ENCODE results near the gene RAPH1.

GRCh38 chr2:203582468-203582867 is 47.4 kb upstream of the RAPH1 start:
- no peak for TF ChIP-seq EP300 (IDR thresholded peaks at IDR 0.05)
- TF ChIP-seq CTCF (IDR thresholded peaks at IDR 0.05): no peak

Data from gastroesophageal sphincter (tissue), 3 donors.